Mucosa of descending colon (tissue), 3 donors: ENCODE measurements around the gene POLR3A. TPM values are rescaled to one million over a fixed set of nuclear protein-coding genes. Genes with fewer than 3 reads are reported as not detected.

Source experiments
- ATAC-seq: fragments of 200-7000 bp; cut with Tn5 transposase; one replicate; pipeline ENCODE4 v1.9.1; 2020; ENCODE audit warnings: mild to moderate bottlenecking, moderate library complexity
- DNase-seq, 3 donors: peaks; one replicate each; pipeline ENCODE4 v3.0.0-alpha.2; 2020
- H3K36me3 ChIP-seq: fragments of 200-600 bp; one replicate; pipeline ENCODE4 v1.8.0; 2021; ENCODE audit warnings: low read depth, mild to moderate bottlenecking
- H3K4me1 ChIP-seq: fragments of 200-600 bp; one replicate; pipeline ENCODE4 v1.8.0; 2021; ENCODE audit warnings: low read depth, mild to moderate bottlenecking
- H3K4me3 ChIP-seq: fragments of 200-600 bp; one replicate; pipeline ENCODE4 v1.8.0; 2021; ENCODE audit warnings: mild to moderate bottlenecking
- H3K9me3 ChIP-seq: fragments of 200-600 bp; one replicate; pipeline ENCODE4 v1.8.0; 2021; ENCODE audit warnings: mild to moderate bottlenecking
- intact Hi-C, 2 donors: fragments of 100-400 bp; cut with DNase I in 1 of 2; cut with micrococcal nuclease in 1 of 2; formaldehyde crosslinking; loops; one replicate each; pipeline versions ENCODE4 v1.11.0 to v1.11.1; 2022; cut with DNase I, micrococcal nuclease
- total RNA-seq, 3 donors: library from RNA; stranded (reverse); fragmentation: NEBNext Ultra II Directional in 2 of 3; extraction: Animal tissue kit (Norgen Biotek cat#: 25700) in 2 of 3; gene quantifications; one replicate each; pipeline versions ENCODE4 v1.2.1 to v1.2.4, GENCODE V29; 2021 to 2023
- TF ChIP-seq, protein P1 (sequence below): fragments of 200-600 bp; IDR thresholded peaks from one replicate; pipeline ENCODE4 v1.8.0; 2022; ENCODE audit warnings: antibody characterized with exemption, mild to moderate bottlenecking
- donor health status: DM: no; HTN: no; CAD: no; lungs with moderate emphysema.
- donor health status: DM: no; HTN: no; CAD: no.
- donor health status: DM: no; HTN: yes; CAD: no.

Gene POLR3A
- total RNA-seq, 3 donors from 2014 or later: 13.9 to 14.1 (median 14.1) TPM

DNA sequence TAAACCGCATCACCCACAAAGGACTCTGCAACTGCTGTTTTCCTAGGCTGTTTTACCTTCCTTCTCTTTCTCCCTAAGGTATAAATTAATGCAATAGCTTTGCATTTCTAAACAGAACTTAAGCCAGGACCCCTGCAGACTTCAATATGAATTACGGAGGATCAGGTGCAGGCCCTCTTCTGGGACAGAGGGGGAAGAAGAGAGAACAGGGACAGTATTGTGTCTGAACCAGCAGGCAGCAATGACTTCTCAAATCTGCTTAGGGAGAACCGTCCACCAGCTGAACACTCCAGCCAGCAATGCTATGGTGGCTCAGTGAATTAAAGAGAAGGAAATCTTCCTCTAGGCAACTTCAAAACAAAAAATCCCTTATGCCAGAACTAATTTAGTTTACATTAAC lies 35.7 kb downstream of the POLR3A start:
- TF ChIP-seq, protein P1, sequence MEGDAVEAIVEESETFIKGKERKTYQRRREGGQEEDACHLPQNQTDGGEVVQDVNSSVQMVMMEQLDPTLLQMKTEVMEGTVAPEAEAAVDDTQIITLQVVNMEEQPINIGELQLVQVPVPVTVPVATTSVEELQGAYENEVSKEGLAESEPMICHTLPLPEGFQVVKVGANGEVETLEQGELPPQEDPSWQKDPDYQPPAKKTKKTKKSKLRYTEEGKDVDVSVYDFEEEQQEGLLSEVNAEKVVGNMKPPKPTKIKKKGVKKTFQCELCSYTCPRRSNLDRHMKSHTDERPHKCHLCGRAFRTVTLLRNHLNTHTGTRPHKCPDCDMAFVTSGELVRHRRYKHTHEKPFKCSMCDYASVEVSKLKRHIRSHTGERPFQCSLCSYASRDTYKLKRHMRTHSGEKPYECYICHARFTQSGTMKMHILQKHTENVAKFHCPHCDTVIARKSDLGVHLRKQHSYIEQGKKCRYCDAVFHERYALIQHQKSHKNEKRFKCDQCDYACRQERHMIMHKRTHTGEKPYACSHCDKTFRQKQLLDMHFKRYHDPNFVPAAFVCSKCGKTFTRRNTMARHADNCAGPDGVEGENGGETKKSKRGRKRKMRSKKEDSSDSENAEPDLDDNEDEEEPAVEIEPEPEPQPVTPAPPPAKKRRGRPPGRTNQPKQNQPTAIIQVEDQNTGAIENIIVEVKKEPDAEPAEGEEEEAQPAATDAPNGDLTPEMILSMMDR: no peak
- ATAC-seq: no peak
- intact Hi-C loops: no loop called here
- no peak for DNase-seq
- no peak overlapping the region for H3K4me3 ChIP-seq
- H3K9me3 ChIP-seq: no peaks in the 10 kb centered on the region
- H3K36me3 ChIP-seq: no peaks in the 10 kb centered on the region
- no peaks in the 10 kb centered on the region for H3K4me1 ChIP-seq

DNA sequence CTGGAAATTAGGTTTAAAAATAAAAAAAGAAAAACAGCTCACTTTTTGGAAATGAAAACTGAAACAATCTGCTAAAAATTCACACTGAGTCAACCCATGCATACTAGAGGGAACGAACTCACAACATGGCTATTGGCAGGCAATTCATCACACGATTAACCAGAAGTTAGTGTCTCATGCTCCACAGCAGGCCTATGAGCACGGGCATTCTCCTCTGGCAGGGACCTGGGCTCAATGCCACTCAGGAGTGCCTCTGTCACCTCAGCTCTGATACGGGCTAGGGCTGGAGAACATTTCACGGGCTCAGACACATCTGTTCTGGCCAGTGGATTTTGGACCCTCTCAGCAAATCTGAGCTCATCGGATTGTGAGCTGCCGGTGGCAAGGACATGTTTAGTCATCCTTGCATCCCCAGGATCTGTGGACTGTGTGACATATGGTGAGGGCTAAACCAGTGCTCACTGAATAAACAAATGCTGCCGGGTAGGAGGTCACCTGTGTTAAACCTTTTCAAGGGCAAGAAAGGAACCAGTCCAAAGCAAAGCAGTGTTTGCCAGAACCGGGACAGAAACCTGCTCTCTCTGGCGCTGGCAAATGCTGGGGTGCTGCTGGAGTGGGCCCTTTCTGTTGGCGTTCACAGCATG lies 40.1 kb downstream of the POLR3A start:
- TF ChIP-seq, protein P1: no peak
- H3K36me3 ChIP-seq: peaks cover 3% of the 10 kb centered on the region
- DNase-seq (no peak), ATAC-seq (peak; percentile 54)
- intact Hi-C loops: no loop called here
- no peak overlapping the region for H3K4me3 ChIP-seq
- no peaks in the 10 kb centered on the region for H3K4me1 ChIP-seq
- H3K9me3 ChIP-seq: no peaks in the 10 kb centered on the region

DNA sequence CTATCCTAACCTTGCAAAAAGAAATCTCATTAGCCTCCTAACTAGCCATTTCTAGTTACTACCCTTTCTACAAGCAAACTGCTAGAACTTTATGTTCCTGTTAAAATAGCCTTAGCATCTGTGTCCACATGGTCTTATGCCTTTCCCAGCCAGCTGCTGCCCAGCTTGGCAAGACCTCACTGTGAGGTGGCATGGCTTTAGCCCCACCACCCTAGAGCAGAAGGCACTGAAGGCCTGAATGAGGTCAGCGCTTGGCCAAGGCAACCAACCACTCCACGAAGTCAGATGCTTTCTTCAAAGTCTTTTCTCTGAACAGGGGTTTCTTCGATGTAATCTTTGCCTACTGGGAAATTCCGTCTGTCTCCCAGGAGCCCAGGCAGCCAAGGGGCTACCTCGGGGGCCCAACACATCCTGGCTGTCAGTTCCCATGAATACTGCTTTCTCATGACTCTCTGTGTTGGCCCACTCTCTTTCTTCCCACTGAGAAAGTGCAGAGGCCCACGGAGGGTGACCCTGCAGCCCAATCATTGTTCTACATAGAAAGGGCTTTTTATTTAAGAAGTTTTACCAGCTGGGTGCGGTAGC lies 41.6 kb downstream of the POLR3A start:
- no peak for DNase-seq
- TF ChIP-seq, protein P1: no peak
- H3K9me3 ChIP-seq: no peaks in the 10 kb centered on the region
- no peak overlapping the region for H3K4me3 ChIP-seq
- intact Hi-C loops: no loop called here
- H3K4me1 ChIP-seq: no peaks in the 10 kb centered on the region
- ATAC-seq: no peak
- peaks cover 3% of the 10 kb centered on the region for H3K36me3 ChIP-seq

DNA sequence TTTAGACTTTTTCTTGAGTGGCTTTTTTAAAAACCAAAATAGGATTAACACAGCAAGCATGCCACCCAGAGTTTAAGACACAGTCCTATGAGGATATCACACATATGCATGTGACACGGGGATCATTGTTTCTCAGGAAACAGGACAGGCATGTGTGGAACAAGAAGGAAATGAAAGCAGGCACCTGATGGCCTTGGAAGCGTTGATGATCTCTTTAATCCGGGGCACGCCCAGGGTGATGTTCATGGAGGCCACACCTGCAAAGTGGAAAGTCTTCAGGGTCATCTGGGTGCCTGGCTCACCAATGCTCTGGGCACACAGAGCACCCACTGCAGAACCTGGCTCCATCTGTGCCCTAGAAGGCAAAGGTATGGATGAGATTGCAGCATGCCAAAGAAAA lies 44.3 kb downstream of the POLR3A start:
- ATAC-seq: peak; percentile 69
- intact Hi-C loops: no loop called here
- Histone ChIP-seq H3K4me1 (no peaks in the 10 kb centered on the region), H3K9me3 (no peaks in the 10 kb centered on the region), H3K4me3 (no peak overlapping the region), H3K36me3 (peaks cover 12% of the 10 kb centered on the region)
- TF ChIP-seq, protein P1: no peak
- DNase-seq: peak in 1 of 3 donors; percentile 47

DNA sequence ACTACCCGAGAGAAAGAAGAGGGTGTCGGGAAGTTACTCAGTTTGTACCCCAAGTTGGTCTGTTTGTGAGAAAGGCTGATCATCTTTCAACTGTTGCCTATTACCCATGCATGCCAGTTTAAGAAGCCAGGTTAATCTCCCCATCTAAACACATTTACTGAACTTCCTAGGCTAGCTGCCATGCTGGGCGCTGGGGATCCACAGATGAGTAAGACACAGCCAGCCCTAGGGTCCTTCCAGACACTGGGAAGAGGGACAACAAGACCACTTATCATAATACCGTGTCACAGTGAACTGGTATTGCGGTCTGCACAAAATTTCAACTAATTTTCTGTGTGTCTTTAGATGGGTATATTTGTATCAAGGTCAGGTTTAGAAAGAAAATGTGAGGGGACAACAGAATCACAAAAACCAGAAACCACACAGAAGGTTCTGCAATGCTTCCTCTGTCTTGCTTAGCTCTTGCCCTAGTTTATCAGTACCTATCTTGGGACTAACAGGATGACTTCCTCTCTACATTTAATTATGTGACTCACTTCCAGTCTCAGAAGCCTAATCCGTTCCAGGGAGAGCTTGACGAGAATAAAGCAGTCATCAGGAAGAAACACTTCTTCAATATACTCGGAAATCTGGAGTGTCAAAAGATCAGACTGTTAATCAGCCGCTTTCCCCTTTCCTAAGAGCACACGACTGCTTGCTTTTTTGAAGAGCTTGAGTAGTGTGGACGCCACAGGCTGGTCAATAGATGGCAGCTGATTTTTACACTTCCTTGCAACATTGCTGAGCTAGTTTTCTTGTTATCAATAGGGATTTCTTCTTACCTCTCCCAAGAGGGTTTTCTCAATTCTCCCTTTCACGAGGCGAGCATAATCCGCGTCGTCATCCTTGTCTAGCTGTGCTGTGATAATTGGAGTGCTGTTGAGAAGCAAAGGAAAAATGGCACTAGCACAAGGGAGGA lies 45.7 kb downstream of the POLR3A start:
- TF ChIP-seq, protein P1: no peak
- ATAC-seq (no peak), DNase-seq (no peak)
- no peak overlapping the region for H3K4me3 ChIP-seq
- intact Hi-C loops: no loop called here
- no peaks in the 10 kb centered on the region for H3K4me1 ChIP-seq
- H3K36me3 ChIP-seq: peaks cover 23% of the 10 kb centered on the region
- no peaks in the 10 kb centered on the region for H3K9me3 ChIP-seq
